ENCODE measurements around the gene NBAS. TPM values are rescaled to one million over a fixed set of nuclear protein-coding genes. Genes with fewer than 3 reads are reported as not detected.

Gene NBAS
- polyA plus RNA-seq, 1 donor (not counting 4 experiments of a cell fraction or from before 2014, with no cell fraction given) = 27.9 TPM

DNA sequence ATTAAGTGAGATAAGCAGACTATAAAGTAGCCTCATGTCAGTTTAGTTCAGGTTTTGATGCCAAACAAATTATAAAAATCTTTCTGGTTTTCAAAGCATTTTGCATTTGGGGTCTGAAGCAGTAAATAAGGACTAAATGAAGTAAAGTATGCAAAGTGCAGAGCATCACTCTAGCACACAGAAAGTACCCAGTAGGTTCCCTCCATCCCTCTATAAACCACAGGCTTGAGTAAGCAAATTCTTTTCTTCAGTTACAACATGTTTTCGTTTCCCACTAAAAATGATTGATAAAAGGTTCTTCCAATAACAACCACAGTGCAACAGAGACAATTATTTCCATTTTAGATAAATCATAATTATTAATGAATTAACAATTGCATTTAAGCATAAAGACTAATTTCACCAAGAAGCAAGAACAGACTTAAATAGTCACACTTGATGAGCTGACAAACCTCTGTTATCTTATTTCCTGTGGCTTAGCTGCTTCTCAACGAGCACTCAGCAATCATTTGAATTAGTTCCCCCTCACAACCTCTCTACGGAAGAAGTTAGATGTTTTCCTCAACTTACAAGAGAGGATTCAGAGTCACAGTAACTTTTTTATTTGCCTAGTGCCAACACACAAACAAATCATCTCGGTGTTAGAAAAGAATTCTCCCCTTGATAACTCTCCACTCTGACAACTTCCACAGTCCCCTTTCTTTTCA is 249.8 kb downstream of the NBAS start:
- H3K4me3 ChIP-seq (ENCODE audit: control insufficient read depth in 2 of 3, extremely low read depth in 1 of 3, insufficient read depth in 2 of 3, low read depth in 1 of 3, low read length in 3 of 3) = no peak overlapping the region
- H3K27ac ChIP-seq (ENCODE audit: control insufficient read depth, insufficient read depth, low read length) = no peak overlapping the region
- DNase-seq (ENCODE audit: low read depth, low spot score) (no peak), FAIRE-seq (no peak)
- no peak overlapping the region for H3K4me2 ChIP-seq (ENCODE audit: control insufficient read depth, extremely low read depth, insufficient read depth, low read depth, low read length)
- H3K9me3 ChIP-seq (ENCODE audit: control insufficient read depth, low read depth, low read length) = no peaks in the 10 kb centered on the region
- H3K27me3 ChIP-seq (ENCODE audit: control insufficient read depth, extremely low read depth, insufficient read depth, low read length) = no peaks in the 10 kb centered on the region
- H3K9ac ChIP-seq (ENCODE audit: control insufficient read depth, extremely low read depth, insufficient read depth, low read length) = no peak overlapping the region
- no peaks in the 10 kb centered on the region for H3K9me1 ChIP-seq (ENCODE audit: control insufficient read depth, extremely low read depth, insufficient read depth, low read length)
- no peaks in the 10 kb centered on the region for H3K36me3 ChIP-seq (ENCODE audit: control insufficient read depth in 2 of 2, extremely low read depth in 1 of 2, insufficient read depth in 2 of 2, low read length in 2 of 2)
- no peak for TF ChIP-seq CTCF (optimal IDR thresholded peaks at IDR 0.05 in 1 of 3, IDR thresholded peaks at IDR 0.05 in 1 of 3, conservative IDR thresholded peaks at IDR 0.05 in 1 of 3; ENCODE audit: extremely low read depth in 1 of 3, insufficient read depth in 2 of 3, low read length in 3 of 3)
- no peak for TF ChIP-seq EZH2 (IDR thresholded peaks at IDR 0.05; ENCODE audit: low read length)
- no peaks in the 10 kb centered on the region for H4K20me1 ChIP-seq (ENCODE audit: control insufficient read depth, extremely low read depth, insufficient read depth, low read length)
- no peaks in the 10 kb centered on the region for H3K4me1 ChIP-seq (ENCODE audit: control insufficient read depth, extremely low read depth, insufficient read depth, low read length)
- dilution Hi-C loops (cut with MboI; ENCODE audit: extremely low pct_ligation_motif_present, low sequenced_read_pairs) = no loop called here
- H2AFZ ChIP-seq (ENCODE audit: control insufficient read depth, low read length) = no peak overlapping the region
- H3K79me2 ChIP-seq (ENCODE audit: control insufficient read depth, insufficient read depth, low read length) = no peaks in the 10 kb centered on the region

GRCh38 chr2:15307526-15307925 is 253.6 kb downstream of the NBAS start:
- no peak for DNase-seq (ENCODE audit: low read depth, low spot score)
- Histone ChIP-seq H3K9me3 (ENCODE audit: control insufficient read depth, low read depth, low read length) (no peaks in the 10 kb centered on the region), H3K79me2 (ENCODE audit: control insufficient read depth, insufficient read depth, low read length) (no peaks in the 10 kb centered on the region), H3K4me2 (ENCODE audit: control insufficient read depth, extremely low read depth, insufficient read depth, low read depth, low read length) (no peak overlapping the region), H3K4me1 (ENCODE audit: control insufficient read depth, extremely low read depth, insufficient read depth, low read length) (no peaks in the 10 kb centered on the region), H3K9me1 (ENCODE audit: control insufficient read depth, extremely low read depth, insufficient read depth, low read length) (no peaks in the 10 kb centered on the region), H3K27me3 (ENCODE audit: control insufficient read depth, extremely low read depth, insufficient read depth, low read length) (no peaks in the 10 kb centered on the region), H3K27ac (ENCODE audit: control insufficient read depth, insufficient read depth, low read length) (no peak overlapping the region), H3K9ac (ENCODE audit: control insufficient read depth, extremely low read depth, insufficient read depth, low read length) (no peak overlapping the region), H4K20me1 (ENCODE audit: control insufficient read depth, extremely low read depth, insufficient read depth, low read length) (no peaks in the 10 kb centered on the region), H3K36me3 (ENCODE audit: control insufficient read depth in 2 of 2, extremely low read depth in 1 of 2, insufficient read depth in 2 of 2, low read length in 2 of 2) (peaks cover 0 to 1% of the 10 kb centered on the region in 2 experiments), H3K4me3 (ENCODE audit: control insufficient read depth in 2 of 3, extremely low read depth in 1 of 3, insufficient read depth in 2 of 3, low read depth in 1 of 3, low read length in 3 of 3) (no peak overlapping the region), H2AFZ (ENCODE audit: control insufficient read depth, low read length) (no peak overlapping the region)
- dilution Hi-C loops (cut with MboI; ENCODE audit: extremely low pct_ligation_motif_present, low sequenced_read_pairs) = no loop called here
- FAIRE-seq = no peak
- TF ChIP-seq EZH2 (IDR thresholded peaks at IDR 0.05; ENCODE audit: low read length) (no peak), CTCF (optimal IDR thresholded peaks at IDR 0.05 in 1 of 3, IDR thresholded peaks at IDR 0.05 in 1 of 3, conservative IDR thresholded peaks at IDR 0.05 in 1 of 3; ENCODE audit: extremely low read depth in 1 of 3, insufficient read depth in 2 of 3, low read length in 3 of 3) (no peak)

Measured in keratinocyte (primary cell).